Left forelimb (tissue), 1 donor: ENCODE measurements around the gene AZGP1.
"Not testable (repeated sequence)": the region's sequence is repeated elsewhere in the genome, so short reads cannot be mapped to it uniquely, and the experiment has no call there.

Source experiments
- DNase-seq: peaks from one replicate; pipeline ENCODE4 v3.0.0-alpha.2; 2018; ENCODE audit warnings: low spot score

The AZGP1 gene

GRCh38 chr7:99952649-99953048 is 23.2 kb downstream of the AZGP1 start:
- not testable (repeated sequence) for DNase-seq

- not testable (repeated sequence) for DNase-seq
Observed at GRCh38 chr7:99950819-99951218, 25.0 kb downstream of the AZGP1 start.

- DNase-seq = no peak
Observed at GRCh38 chr7:99949645-99950228, 26.1 kb downstream of the AZGP1 start.

DNA sequence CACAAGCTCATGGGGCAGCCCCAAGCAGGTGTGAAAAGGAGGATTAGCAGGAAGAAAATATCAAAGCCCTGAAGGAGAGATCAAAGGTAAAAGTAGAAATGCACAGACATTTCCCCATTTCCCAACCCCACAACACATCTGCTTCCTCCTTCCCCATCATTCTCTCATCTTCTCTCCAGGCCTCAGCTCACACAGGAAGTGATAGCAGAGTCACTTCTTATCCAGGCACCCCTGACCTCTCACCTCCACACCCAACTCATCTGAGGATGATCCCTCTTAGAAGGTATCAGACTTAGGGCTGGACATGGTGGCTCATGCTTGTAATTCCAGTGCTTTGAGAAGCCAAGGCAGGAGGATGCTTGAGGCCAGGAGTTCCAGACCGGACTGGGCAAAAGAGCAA is 28.2 kb downstream of the AZGP1 start:
- no peak for DNase-seq

- no peak for DNase-seq
Observed at GRCh38 chr7:99944497-99945070, 31.2 kb downstream of the AZGP1 start.

DNA sequence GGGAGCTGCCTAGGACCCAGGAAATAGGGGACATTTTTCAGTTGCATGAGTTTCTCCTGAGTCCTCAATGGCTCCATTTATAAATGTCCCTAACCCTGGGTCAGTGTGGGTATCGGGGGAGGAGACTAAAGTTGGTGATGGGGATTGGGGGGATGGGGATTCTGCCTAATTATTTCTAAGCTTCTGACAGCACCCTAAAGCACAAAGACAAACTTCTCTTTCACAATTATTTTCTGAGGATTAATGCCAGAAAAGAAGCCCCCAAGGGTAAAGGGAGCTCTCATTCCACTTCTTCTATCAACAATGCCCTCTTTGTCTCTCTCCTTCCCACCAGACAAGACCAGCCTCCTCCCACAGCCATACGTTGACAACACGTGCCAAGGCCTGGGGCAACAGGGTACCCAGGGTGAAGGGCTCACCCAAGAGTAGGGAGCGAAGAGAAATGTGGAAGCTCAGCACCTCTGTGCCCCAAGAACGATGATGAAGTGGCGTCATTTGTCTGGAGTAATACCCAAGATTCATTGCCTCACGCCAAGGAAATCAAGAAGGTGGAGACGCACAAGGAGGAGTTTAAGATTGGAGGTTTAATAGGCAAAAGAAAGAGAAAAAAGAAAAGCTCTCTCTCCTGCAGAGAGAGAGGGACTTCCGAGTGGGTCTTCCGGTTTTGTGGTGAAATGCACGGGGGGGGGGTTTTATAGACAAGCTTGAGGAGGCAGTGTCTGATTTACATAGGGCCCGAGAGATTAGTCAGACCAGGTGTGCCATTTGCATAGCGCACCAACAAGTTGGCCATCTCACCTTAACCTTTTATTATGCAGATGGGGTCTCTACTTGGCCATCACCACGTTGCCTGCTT is 32.0 kb downstream of the AZGP1 start:
- no peak for DNase-seq

DNA sequence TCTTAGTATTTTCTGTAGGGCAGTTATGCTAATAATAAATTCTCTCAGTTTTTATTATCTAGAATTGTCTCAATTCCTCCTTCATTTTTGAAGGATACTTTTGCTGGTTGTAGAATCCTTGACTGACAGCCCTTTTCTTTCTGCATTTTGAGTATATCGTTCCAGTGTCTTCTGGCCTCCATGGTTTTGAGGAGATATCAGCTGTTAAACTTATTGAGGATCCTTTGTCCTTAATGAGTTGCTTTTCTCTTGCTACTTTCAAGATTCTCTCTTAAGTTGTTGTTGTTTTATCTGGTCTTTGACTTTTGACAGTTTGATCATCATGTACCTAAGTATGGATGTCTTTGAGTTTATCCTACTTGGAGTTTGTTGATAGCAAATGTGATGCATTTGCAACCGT is 37.5 kb downstream of the AZGP1 start:
- DNase-seq = no peak

DNA sequence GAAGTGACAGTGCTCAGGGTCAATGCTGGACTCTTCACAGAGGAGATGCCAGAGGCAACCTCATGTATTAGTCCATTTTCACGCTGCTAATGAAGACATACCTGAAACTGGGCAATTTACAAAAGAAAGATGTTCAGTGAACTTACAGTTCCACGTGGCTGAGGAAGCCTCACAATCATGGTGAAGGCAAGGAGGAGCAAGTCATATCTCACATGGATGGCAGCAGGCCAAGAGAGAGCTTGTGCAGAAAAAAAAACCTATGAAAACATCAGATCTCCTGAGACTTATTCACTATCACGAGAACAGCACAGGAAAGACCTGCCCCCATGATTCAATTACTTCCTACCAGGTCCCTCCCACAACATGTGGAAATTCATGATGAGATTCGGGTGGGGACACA is 40.8 kb downstream of the AZGP1 start:
- not testable (repeated sequence) for DNase-seq

GRCh38 chr7:99930376-99930775 is 45.5 kb downstream of the AZGP1 start:
- DNase-seq = no peak

DNA sequence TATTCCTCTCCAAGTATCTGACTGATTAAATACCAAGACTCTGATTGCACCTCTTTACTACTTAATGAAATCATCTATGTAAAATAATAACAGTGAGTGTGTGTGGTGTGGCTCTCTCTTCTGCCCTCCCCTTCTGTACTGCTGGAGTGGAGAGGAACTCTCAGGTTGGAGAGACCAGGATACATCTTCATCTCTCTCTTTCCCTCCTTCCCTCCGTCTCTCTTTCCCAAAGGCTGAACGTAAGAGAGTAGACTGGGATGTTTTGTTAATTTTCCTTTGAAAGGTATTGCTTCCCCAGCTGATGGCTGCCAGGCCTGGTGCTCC is 46.1 kb downstream of the AZGP1 start:
- no peak for DNase-seq

GRCh38 chr7:99928994-99929729 is 46.7 kb downstream of the AZGP1 start, which contains the start of gene GJC3:
GJC3 (minus strand) TSS chr7:99929620; CDS start chr7:99929620, 0 bp downstream.
- DNase-seq = no peak

DNA sequence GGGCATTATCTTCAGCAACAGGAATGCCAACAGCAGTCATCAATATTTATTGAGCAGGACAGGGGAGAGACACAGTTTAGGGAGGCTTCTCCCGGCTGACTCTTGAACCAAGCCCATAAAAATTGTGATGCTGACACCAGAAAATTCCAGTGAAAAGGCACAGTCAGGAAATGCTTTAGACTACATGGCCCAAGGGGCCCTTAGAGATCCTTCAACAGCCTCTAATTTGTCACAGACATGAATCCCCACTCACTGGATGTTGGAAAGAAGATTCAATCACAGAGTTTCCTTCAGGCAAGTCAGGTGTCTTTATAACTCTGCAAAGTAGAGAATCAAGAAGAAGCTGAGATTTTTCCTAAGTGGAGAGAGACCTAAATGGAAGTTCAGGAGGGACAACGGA is 47.6 kb downstream of the AZGP1 start:
- no peak for DNase-seq

- DNase-seq = no peak
Observed at GRCh38 chr7:99927536-99927935, 48.3 kb downstream of the AZGP1 start.

GRCh38 chr7:99926321-99926720 is 49.5 kb downstream of the AZGP1 start:
- no peak for DNase-seq

DNA sequence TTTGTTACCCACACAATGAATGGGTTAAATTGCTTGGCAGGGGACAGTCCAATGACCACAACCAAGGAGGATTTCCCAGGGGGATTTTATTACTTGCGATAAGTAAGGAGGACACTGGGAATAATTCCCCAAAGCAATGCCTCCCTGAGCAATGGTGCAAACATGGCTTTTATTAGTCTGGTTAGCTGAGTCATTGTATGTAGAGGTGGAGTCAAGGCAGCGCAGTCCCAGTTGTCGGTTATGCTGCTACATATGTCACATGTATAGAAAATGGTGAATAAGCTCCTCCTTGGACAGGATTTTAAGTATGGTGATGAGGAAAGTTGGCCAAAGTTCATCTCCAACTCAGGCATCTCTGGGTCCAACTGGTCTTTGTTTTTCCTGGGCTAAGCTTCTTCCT is 52.6 kb downstream of the AZGP1 start:
- no peak for DNase-seq

- DNase-seq = no peak
Observed at GRCh38 chr7:99920149-99920548, 55.7 kb downstream of the AZGP1 start.

DNA sequence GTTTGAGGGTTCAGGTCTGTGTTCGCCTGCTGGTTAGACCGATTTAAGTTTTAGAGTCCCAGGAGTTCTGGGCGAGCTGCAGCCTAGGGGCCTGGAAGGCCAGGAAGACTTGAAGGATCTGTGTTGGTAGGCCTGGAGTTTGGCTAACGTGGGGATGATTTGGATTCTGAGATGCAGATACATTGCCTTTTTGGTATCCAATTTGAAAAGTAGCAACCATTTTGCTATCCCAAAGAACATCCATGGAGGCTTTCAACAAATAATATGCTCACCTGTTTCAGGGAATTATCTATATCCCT is 56.1 kb downstream of the AZGP1 start:
- no peak for DNase-seq

DNA sequence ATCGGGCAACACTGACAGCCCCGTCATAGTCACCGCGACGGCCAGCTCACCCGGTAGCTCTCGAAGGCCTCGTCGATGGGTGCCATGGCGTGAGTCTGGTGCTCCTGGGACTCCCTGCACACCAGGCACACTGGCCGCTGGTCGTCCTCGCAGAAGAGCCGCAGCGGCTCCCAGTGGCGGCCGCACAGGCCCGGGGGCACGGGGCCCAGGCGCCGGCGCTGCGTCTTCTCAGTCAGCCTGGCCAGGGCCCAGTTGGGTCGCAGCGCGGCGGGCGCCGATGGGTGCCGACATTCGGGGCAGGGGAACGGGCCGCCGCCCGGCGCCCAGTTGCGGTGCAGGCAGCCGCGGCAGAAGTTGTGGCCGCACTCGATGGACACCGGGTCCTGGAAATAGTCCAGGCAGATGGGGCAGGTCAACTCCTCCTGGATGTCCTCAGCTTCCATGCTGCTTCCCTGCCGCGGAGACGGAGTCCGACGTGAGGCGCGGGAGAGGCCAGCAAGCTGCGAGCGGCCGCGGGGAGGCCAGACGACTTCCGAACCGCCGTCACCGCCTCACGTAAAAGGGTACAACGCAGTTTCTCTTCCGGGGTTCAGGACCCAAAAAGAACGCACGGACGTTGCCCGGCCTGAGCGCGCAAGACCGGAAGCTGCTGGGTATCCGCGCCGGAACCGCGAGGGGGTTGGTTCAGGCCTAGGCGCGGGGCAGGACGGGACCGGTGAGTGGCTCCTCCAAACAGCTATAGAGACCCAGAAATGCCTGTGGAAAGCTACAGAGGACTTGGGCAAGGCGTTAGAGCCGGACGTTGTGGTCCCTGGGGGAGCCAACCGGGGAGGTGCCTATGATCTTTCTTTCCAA is 56.6 kb downstream of the AZGP1 start, which contains the start of gene TRIM4:
TRIM4 (minus strand) TSS at position 572 of the 855 bp plus-strand sequence; CDS start at position 443, 129 bp downstream.
- peak; percentile 91 for DNase-seq
